ENCODE measurements around the gene ITIH3.

Gene ITIH3

GRCh38 chr3:52845691-52846431 is 51.3 kb downstream of the ITIH3 start:
- DNase-seq (ENCODE audit: low read depth) = no peak

- DNase-seq (ENCODE audit: low read depth) = no peak
These were observed 51.9 kb downstream of the ITIH3 start for GRCh38 chr3:52846432-52846965.

- DNase-seq (ENCODE audit: low read depth) = no peak
These were observed 52.6 kb downstream of the ITIH3 start for GRCh38 chr3:52847241-52847640.

GRCh38 chr3:52847726-52848125 is 53.1 kb downstream of the ITIH3 start:
- no peak for DNase-seq (ENCODE audit: low read depth)

- DNase-seq (ENCODE audit: low read depth) = no peak
These were observed 54.0 kb downstream of the ITIH3 start for GRCh38 chr3:52848617-52849016.

- no peak for DNase-seq (ENCODE audit: low read depth)
These were observed 55.1 kb downstream of the ITIH3 start for GRCh38 chr3:52849656-52850055.

- no peak for DNase-seq (ENCODE audit: low read depth)
These were observed 56.8 kb downstream of the ITIH3 start for GRCh38 chr3:52851348-52851747.

GRCh38 chr3:52852419-52852818 is 57.8 kb downstream of the ITIH3 start:
- no peak for DNase-seq (ENCODE audit: low read depth)

- no peak for DNase-seq (ENCODE audit: low read depth)
These were observed 59.4 kb downstream of the ITIH3 start for GRCh38 chr3:52854013-52854412.

- no peak for DNase-seq (ENCODE audit: low read depth)
These were observed 62.1 kb downstream of the ITIH3 start for GRCh38 chr3:52856666-52857065.

- DNase-seq (ENCODE audit: low read depth) = no peak
These were observed 62.5 kb downstream of the ITIH3 start for GRCh38 chr3:52857133-52857532.

GRCh38 chr3:52857864-52858263 is 63.3 kb downstream of the ITIH3 start:
- DNase-seq (ENCODE audit: low read depth) = no peak

Measured in stimulated activated CD8-positive, alpha-beta memory T cell treated with anti-CD3 and anti-CD28 coated beads, Interleukin-4, amount 100 ng/mL, for 24 hours (primary cell).